ENCODE data around the gene CHST11. TPM values are rescaled to one million over a fixed set of nuclear protein-coding genes. Genes with fewer than 3 reads are reported as not detected.

The CHST11 gene
- total and polyA plus RNA-seq, 2 of the 4 experiments (the other 2 are of a cell fraction) = 1.4 to 2.7 TPM

DNA sequence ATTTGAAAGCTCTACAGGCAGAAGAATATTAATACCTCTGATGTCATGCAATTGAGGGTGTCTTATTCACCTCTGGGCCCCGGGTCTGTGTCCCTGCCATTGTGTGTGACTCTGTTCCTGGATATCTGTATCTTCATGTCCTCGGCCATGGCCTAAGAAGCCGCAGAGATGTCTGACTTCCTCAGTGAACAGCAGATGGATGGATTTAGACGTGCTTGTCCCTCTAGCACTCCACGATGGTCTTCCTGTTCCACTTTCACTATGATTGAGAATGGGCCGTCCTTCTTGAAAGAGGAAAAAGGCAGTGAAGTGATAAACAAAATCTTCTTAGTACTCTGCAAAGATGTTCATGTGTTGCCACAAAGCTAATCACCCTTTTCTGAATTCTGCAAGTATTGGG is 283.9 kb downstream of the CHST11 start:
- H3K4me2 ChIP-seq (ENCODE audit: low read depth, low read length) = no peak overlapping the region
- no peaks in the 10 kb centered on the region for H3K9me3 ChIP-seq (ENCODE audit: control insufficient read depth, insufficient read depth, low read length)

More for the DNA sequence above, 283.9 kb downstream of the CHST11 start:
- H4K5ac ChIP-seq (ENCODE audit: low read depth, low read length) = no peak overlapping the region
- in situ Hi-C loops (cut with MboI; ENCODE audit: low sequenced_read_pairs) = no loop called here
- no peaks in the 10 kb centered on the region for H3K79me1 ChIP-seq (ENCODE audit: low read depth in 1 of 2, low read length in 2 of 2)
- H3K18ac ChIP-seq (ENCODE audit: low read depth, low read length) = no peak overlapping the region
- no peak overlapping the region for H2AK9ac ChIP-seq (replicated peaks; ENCODE audit: low read depth, low read length, poor library complexity)
- H2BK120ac ChIP-seq (ENCODE audit: low read depth, low read length) = no peak overlapping the region
- no peaks in the 10 kb centered on the region; the same call in 1 of the 2 replicates for H3K4me1 ChIP-seq (ENCODE audit: control insufficient read depth, insufficient read depth, low read length)
- WGBS, 2 experiments (ENCODE audit: extremely low coverage in 2 of 2, insufficient read length in 1 of 2) = 100% methylated on average over 1 of the region's 6 CpGs; no CpG with 5 or more reads in 1 of the 2 experiments
- no peak overlapping the region for H3K56ac ChIP-seq (ENCODE audit: extremely low read depth, insufficient read depth, low read length)
- H3K27me3 ChIP-seq (ENCODE audit: control insufficient read depth, insufficient read depth, low read length) = peaks cover 7% of the 10 kb centered on the region
- no peak overlapping the region for H3K9ac ChIP-seq (ENCODE audit: low read depth, low read length)
- H3K36me3 ChIP-seq (ENCODE audit: control insufficient read depth, insufficient read depth, low read length) = no peaks in the 10 kb centered on the region
- H2AK5ac ChIP-seq (ENCODE audit: low read depth, low read length) = no peak overlapping the region
- POLR2A ChIA-PET (ENCODE audit: unreplicated experiment) = no interaction called here
- TF ChIP-seq BHLHE40 (IDR thresholded peaks at IDR 0.05; ENCODE audit: low read depth, low read length) (no peak), MAFK (IDR thresholded peaks at IDR 0.05; ENCODE audit: low read depth, low read length) (no peak), RCOR1 (IDR thresholded peaks at IDR 0.05; ENCODE audit: insufficient replicate concordance, low read length) (no peak), CHD1 (IDR thresholded peaks at IDR 0.05; ENCODE audit: low read depth, low read length) (no peak), NFE2L2 (IDR thresholded peaks at IDR 0.05; ENCODE audit: low read depth, low read length) (no peak), RAD21 (IDR thresholded peaks at IDR 0.05; ENCODE audit: low read length) (no peak), POLR2A (IDR thresholded peaks at IDR 0.05; ENCODE audit: low read depth, low read length) (no peak), SMC3 (IDR thresholded peaks at IDR 0.05; ENCODE audit: low read depth, low read length) (no peak), MXI1 (IDR thresholded peaks at IDR 0.05; ENCODE audit: borderline replicate concordance, low read depth, low read length) (no peak), FOS (IDR thresholded peaks at IDR 0.05; ENCODE audit: low read depth, low read length) (no peak), CEBPB (IDR thresholded peaks at IDR 0.05; ENCODE audit: low read depth, low read length) (no peak), MAZ (IDR thresholded peaks at IDR 0.05; ENCODE audit: borderline replicate concordance, low read depth, low read length) (no peak), RFX5 (IDR thresholded peaks at IDR 0.05; ENCODE audit: low read depth, low read length) (no peak)
- TF ChIP-seq, protein P1, sequence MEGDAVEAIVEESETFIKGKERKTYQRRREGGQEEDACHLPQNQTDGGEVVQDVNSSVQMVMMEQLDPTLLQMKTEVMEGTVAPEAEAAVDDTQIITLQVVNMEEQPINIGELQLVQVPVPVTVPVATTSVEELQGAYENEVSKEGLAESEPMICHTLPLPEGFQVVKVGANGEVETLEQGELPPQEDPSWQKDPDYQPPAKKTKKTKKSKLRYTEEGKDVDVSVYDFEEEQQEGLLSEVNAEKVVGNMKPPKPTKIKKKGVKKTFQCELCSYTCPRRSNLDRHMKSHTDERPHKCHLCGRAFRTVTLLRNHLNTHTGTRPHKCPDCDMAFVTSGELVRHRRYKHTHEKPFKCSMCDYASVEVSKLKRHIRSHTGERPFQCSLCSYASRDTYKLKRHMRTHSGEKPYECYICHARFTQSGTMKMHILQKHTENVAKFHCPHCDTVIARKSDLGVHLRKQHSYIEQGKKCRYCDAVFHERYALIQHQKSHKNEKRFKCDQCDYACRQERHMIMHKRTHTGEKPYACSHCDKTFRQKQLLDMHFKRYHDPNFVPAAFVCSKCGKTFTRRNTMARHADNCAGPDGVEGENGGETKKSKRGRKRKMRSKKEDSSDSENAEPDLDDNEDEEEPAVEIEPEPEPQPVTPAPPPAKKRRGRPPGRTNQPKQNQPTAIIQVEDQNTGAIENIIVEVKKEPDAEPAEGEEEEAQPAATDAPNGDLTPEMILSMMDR (conservative IDR thresholded peaks at IDR 0.05; ENCODE audit: low read depth, low read length) = no peak
- TF ChIP-seq, protein P2, sequence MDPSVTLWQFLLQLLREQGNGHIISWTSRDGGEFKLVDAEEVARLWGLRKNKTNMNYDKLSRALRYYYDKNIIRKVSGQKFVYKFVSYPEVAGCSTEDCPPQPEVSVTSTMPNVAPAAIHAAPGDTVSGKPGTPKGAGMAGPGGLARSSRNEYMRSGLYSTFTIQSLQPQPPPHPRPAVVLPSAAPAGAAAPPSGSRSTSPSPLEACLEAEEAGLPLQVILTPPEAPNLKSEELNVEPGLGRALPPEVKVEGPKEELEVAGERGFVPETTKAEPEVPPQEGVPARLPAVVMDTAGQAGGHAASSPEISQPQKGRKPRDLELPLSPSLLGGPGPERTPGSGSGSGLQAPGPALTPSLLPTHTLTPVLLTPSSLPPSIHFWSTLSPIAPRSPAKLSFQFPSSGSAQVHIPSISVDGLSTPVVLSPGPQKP (IDR thresholded peaks at IDR 0.05; ENCODE audit: borderline replicate concordance, low read depth, low read length) = no peak
- TF ChIP-seq, protein P3, sequence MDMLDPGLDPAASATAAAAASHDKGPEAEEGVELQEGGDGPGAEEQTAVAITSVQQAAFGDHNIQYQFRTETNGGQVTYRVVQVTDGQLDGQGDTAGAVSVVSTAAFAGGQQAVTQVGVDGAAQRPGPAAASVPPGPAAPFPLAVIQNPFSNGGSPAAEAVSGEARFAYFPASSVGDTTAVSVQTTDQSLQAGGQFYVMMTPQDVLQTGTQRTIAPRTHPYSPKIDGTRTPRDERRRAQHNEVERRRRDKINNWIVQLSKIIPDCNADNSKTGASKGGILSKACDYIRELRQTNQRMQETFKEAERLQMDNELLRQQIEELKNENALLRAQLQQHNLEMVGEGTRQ (IDR thresholded peaks at IDR 0.05; ENCODE audit: low read depth, low read length) = no peak
- BruUV-seq (replicated peaks) = no TSS peak
- H4K91ac ChIP-seq (ENCODE audit: insufficient read depth, low read depth, low read length) = no peak overlapping the region
- H2BK15ac ChIP-seq (ENCODE audit: low read depth, low read length) = no peak overlapping the region
- DNase-seq (no peak), ATAC-seq (ENCODE audit: low read depth) (no peak)
- H3K4me3 ChIP-seq (ENCODE audit: insufficient read depth, low read depth, low read length) = no peak overlapping the region
- H2AFZ ChIP-seq (replicated peaks; ENCODE audit: low read length, poor library complexity) = no peak overlapping the region
- no peaks in the 10 kb centered on the region; the same call in 1 of the 2 replicates for H4K20me1 ChIP-seq (ENCODE audit: insufficient read depth, low read length)
- no peak overlapping the region for H3K4ac ChIP-seq (ENCODE audit: low read depth, low read length)
- H3K14ac ChIP-seq (replicated peaks; ENCODE audit: low read depth, low read length) = no peak overlapping the region
- H3K27ac ChIP-seq (ENCODE audit: insufficient read depth, low read length) = no peak overlapping the region
- no peak overlapping the region for H2BK5ac ChIP-seq (ENCODE audit: low read depth, low read length, poor library complexity, severe bottlenecking)
- H3K23ac ChIP-seq (ENCODE audit: low read depth, low read length) = no peak overlapping the region
- CTCF ChIA-PET = interaction anchor here (0.6 kb wide), 1 partner anchor 525 kb away, joined by 3 read pairs; no protein-coding TSS in a partner anchor
- dilution Hi-C loops (cut with HindIII; ENCODE audit: low sequenced_read_pairs, unreplicated experiment) = no loop called here
- no peak overlapping the region for H4K8ac ChIP-seq (ENCODE audit: low read depth in 2 of 2, low read length in 2 of 2)
- H2BK20ac ChIP-seq (ENCODE audit: low read depth, low read length) = no peak overlapping the region
- intact Hi-C loops (cut with micrococcal nuclease) = no loop called here
- H3K9me1 ChIP-seq (ENCODE audit: insufficient read depth, low read length) = peaks cover 3% of the 10 kb centered on the region; the same call in 1 of the 2 replicates
